ENCODE data around the gene SFSWAP. TPM values are rescaled to one million over a fixed set of nuclear protein-coding genes. Genes with fewer than 3 reads are reported as not detected.

SFSWAP gene
- total and polyA plus RNA-seq, 2 of the 8 experiments (the other 6 are each of a cell fraction or from before 2014, with no cell fraction given) = 36.5 to 49.5 TPM

- Histone ChIP-seq H4K91ac (replicated peaks; ENCODE audit: insufficient read length, low read length) (no peak overlapping the region), H2AK5ac (ENCODE audit: low read depth, low read length) (no peak overlapping the region), H2BK12ac (ENCODE audit: low read depth, low read length) (no peak overlapping the region), H2BK15ac (ENCODE audit: low read length) (no peak overlapping the region), H2BK5ac (ENCODE audit: low read depth, low read length) (no peak overlapping the region), H3K4me3 (ENCODE audit: extremely low read depth in 1 of 4, insufficient read depth in 2 of 4, low read depth in 3 of 4, low read length in 4 of 4) (no peak overlapping the region), H2BK20ac (ENCODE audit: low read length) (no peak overlapping the region), H3K79me1 (ENCODE audit: low read depth, low read length) (peaks cover 4% of the 10 kb centered on the region), H2BK120ac (replicated peaks; ENCODE audit: low read depth, low read length) (no peak overlapping the region), H3K23ac (ENCODE audit: insufficient read length) (no peak overlapping the region), H3K9me3 (ENCODE audit: insufficient read depth in 2 of 2, low read depth in 1 of 2, low read length in 1 of 2) (peaks cover 27 to 33% of the 10 kb centered on the region in 2 experiments), H4K5ac (ENCODE audit: insufficient read length, low read depth, low read length) (no peak overlapping the region), H3K4me2 (ENCODE audit: insufficient read depth in 1 of 2, low read depth in 2 of 2, low read length in 2 of 2) (no peak overlapping the region), H2AFZ (ENCODE audit: low read length) (no peak overlapping the region), H3K36me3 (ENCODE audit: control insufficient read depth in 2 of 4, insufficient read depth in 4 of 4, low read length in 3 of 4) (peaks cover 6 to 51% (median 36%) of the 10 kb centered on the region in 4 experiments), H3K14ac (ENCODE audit: insufficient read length) (no peak overlapping the region), H3K27ac (ENCODE audit: low read depth, low read length) (no peak overlapping the region), H3K79me2 (ENCODE audit: control insufficient read depth in 1 of 2, insufficient read depth in 2 of 2, low read length in 2 of 2) (no peaks in the 10 kb centered on the region; a peak in 1 of 4 replicates), H3K23me2 (ENCODE audit: low read depth, low read length) (peaks cover 1% of the 10 kb centered on the region; the same call in 1 of the 2 replicates), H3K18ac (ENCODE audit: extremely low read depth, low read length) (no peak overlapping the region), H3K56ac (replicated peaks; ENCODE audit: insufficient read length, low read depth, low read length) (no peak overlapping the region), H4K8ac (ENCODE audit: extremely low read depth, insufficient read depth, low read length) (no peak overlapping the region), H3K4me1 (replicated peaks in 1 of 4; ENCODE audit: control insufficient read depth in 3 of 4, insufficient read depth in 4 of 4, low read length in 3 of 4) (no peaks in the 10 kb centered on the region; a peak in 1 of 7 replicates), H4K20me1 (replicated peaks in 1 of 2; ENCODE audit: control insufficient read depth in 1 of 2, insufficient read depth in 2 of 2, low read length in 2 of 2) (no peaks in the 10 kb centered on the region), H3K9ac (replicated peaks in 1 of 4; ENCODE audit: extremely low read depth in 1 of 4, low read depth in 3 of 4, low read length in 3 of 4) (no peak overlapping the region), H3K4ac (replicated peaks; ENCODE audit: insufficient read length, low read depth, low read length) (no peak overlapping the region), H3K27me3 (replicated peaks in 1 of 4; ENCODE audit: control insufficient read depth in 3 of 4, extremely low read depth in 1 of 4, insufficient read depth in 3 of 4, low read length in 3 of 4) (no peaks in the 10 kb centered on the region)
- CTCF ChIA-PET (ENCODE audit: partially characterized antibody) = interaction anchor here (1.1 to 1.8 kb wide), 2 partner anchors 10 to 146 kb away, joined by 3 to 9 read pairs; no protein-coding TSS in a partner anchor
- POLR2A ChIA-PET (ENCODE audit: partially characterized antibody) = no interaction called here
- 96% methylated on average over 7 of the region's 7 CpGs; no CpG with 5 or more reads in 1 of the 2 experiments for WGBS, 2 experiments (ENCODE audit: extremely low coverage in 1 of 2, insufficient coverage in 1 of 2, insufficient read length in 1 of 2, insufficient replicate concordance in 2 of 2, low coverage in 1 of 2, low lambda C conversion rate in 2 of 2, missing lambda C conversion rate in 1 of 2)
- no peak for DNase-seq (ENCODE audit: low read depth in 1 of 2, low spot score in 2 of 2)
- no peak for FAIRE-seq
- TF ChIP-seq CEBPB (IDR thresholded peaks at IDR 0.05; ENCODE audit: low read depth, low read length) = no peak
- TF ChIP-seq POLR2AphosphoS5 (IDR thresholded peaks at IDR 0.05; ENCODE audit: low read depth, low read length) = no peak
- TF ChIP-seq RNF2 (IDR thresholded peaks at IDR 0.05; ENCODE audit: borderline replicate concordance, low read depth, low read length, missing control alignments, poor library complexity, severe bottlenecking) = no peak
- TF ChIP-seq, protein P1, sequence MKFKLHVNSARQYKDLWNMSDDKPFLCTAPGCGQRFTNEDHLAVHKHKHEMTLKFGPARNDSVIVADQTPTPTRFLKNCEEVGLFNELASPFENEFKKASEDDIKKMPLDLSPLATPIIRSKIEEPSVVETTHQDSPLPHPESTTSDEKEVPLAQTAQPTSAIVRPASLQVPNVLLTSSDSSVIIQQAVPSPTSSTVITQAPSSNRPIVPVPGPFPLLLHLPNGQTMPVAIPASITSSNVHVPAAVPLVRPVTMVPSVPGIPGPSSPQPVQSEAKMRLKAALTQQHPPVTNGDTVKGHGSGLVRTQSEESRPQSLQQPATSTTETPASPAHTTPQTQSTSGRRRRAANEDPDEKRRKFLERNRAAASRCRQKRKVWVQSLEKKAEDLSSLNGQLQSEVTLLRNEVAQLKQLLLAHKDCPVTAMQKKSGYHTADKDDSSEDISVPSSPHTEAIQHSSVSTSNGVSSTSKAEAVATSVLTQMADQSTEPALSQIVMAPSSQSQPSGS (IDR thresholded peaks at IDR 0.05; ENCODE audit: low read length) = no peak
- TF ChIP-seq SIN3A (conservative IDR thresholded peaks at IDR 0.05 in 1 of 2, IDR thresholded peaks at IDR 0.05 in 1 of 2; ENCODE audit: low read depth in 1 of 2, low read length in 2 of 2) = no peak
- TF ChIP-seq E2F6 (IDR thresholded peaks at IDR 0.05) = no peak
- TF ChIP-seq SRF (IDR thresholded peaks at IDR 0.05; ENCODE audit: low read depth, low read length) = no peak
- TF ChIP-seq SUZ12 (IDR thresholded peaks at IDR 0.05; ENCODE audit: low read length) = no peak
- TF ChIP-seq JUN (IDR thresholded peaks at IDR 0.05; ENCODE audit: low read depth, low read length) = no peak
- no peak for TF ChIP-seq TBP (IDR thresholded peaks at IDR 0.05; ENCODE audit: low read depth, low read length)
- TF ChIP-seq TAF1 (IDR thresholded peaks at IDR 0.05; ENCODE audit: low read depth, low read length) = no peak
- TF ChIP-seq SP1 (IDR thresholded peaks at IDR 0.05; ENCODE audit: low read depth, low read length) = no peak
- TF ChIP-seq POLR2A (IDR thresholded peaks at IDR 0.05; ENCODE audit: control extremely low read depth in 1 of 2, low read depth in 2 of 2, low read length in 2 of 2) = no peak
Measured at GRCh38 chr12:131745706-131746105, 34.8 kb downstream of the SFSWAP start.
